ENCODE results near the gene DNAL1.

DNAL1 gene, protein sequence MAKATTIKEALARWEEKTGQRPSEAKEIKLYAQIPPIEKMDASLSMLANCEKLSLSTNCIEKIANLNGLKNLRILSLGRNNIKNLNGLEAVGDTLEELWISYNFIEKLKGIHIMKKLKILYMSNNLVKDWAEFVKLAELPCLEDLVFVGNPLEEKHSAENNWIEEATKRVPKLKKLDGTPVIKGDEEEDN

DNA sequence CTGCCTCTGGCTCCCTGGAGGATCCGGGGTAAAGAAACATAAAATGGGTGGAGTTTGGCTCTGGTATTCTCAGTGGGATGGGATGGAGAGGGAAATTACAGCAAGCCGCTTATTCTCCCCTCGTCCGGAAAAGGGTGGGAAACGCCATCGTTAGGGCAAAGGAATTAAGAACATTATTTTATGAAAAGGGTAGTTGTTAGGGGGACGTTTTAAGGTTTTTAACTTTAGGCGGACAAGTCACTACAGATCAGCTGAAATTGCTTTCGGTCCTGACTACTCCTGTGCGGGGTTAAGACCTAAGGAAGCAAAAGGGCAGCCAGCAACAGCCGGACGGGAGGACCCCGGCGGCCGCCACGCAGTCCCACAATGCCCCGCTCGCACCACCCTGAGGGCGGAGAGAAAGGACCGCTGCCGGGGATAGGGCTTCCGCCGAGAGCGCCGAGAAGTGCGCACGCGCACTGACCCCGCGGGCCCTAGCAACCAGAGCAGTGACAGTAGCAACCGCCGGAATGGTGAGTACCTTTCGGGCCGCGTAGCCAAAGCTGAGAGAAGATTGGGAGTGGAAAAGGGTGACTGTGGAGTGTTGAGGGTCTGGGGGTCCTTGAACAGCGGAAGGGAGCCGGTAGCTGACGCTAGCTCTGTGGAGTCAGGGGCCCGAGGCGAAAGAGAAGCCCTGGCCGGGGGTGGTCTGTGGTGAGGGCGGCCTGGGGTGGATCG is at the start of gene DNAL1:
Gene DNAL1, plus strand, starts transcription at position 456 of the 717 bp plus-strand sequence. Its CDS starts 54 bp downstream, at position 510.
- H3K4me3 ChIP-seq (ENCODE audit: low read depth, low read length): peak within 1 kb of the TSS; percentile 93
- TF ChIP-seq, protein P1, sequence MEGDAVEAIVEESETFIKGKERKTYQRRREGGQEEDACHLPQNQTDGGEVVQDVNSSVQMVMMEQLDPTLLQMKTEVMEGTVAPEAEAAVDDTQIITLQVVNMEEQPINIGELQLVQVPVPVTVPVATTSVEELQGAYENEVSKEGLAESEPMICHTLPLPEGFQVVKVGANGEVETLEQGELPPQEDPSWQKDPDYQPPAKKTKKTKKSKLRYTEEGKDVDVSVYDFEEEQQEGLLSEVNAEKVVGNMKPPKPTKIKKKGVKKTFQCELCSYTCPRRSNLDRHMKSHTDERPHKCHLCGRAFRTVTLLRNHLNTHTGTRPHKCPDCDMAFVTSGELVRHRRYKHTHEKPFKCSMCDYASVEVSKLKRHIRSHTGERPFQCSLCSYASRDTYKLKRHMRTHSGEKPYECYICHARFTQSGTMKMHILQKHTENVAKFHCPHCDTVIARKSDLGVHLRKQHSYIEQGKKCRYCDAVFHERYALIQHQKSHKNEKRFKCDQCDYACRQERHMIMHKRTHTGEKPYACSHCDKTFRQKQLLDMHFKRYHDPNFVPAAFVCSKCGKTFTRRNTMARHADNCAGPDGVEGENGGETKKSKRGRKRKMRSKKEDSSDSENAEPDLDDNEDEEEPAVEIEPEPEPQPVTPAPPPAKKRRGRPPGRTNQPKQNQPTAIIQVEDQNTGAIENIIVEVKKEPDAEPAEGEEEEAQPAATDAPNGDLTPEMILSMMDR (IDR thresholded peaks at IDR 0.05; ENCODE audit: control insufficient read depth, extremely low read depth, insufficient read depth): no peak
- no peak for DNase-seq (ENCODE audit: low read depth)

DNA sequence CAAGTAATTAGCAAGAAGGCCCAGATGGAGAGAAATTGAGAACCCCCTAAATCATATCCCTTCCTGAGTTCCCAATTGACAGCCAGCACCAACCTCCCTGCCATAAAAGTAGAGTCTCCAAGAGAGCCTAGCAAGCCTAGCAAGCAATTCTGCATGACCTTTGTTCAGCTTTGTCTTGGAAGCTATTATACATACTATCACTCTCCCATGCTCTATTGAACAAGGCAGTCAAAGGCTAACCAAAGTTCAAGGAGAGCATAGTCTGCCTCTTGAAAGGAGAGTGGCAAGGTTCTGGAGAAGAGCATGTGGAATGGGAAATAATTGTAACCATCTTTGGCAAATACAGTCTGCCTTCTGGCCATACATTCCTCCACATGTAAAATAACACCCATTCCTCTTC is 45.3 kb upstream of the DNAL1 start:
- no peak overlapping the region for H3K4me3 ChIP-seq (ENCODE audit: low read depth, low read length)
- DNase-seq (ENCODE audit: low read depth): no peak
- TF ChIP-seq, protein P1 (IDR thresholded peaks at IDR 0.05; ENCODE audit: control insufficient read depth, extremely low read depth, insufficient read depth): no peak

- no peak for DNase-seq (ENCODE audit: low read depth)
- H3K4me3 ChIP-seq (ENCODE audit: low read depth, low read length): no peak overlapping the region
- TF ChIP-seq, protein P1 (IDR thresholded peaks at IDR 0.05; ENCODE audit: control insufficient read depth, extremely low read depth, insufficient read depth): no peak
These were observed 41.8 kb upstream of the DNAL1 start for GRCh38 chr14:73602994-73603393.

GRCh38 chr14:73606271-73606670 is 38.5 kb upstream of the DNAL1 start:
- no peak overlapping the region for H3K4me3 ChIP-seq (ENCODE audit: low read depth, low read length)
- DNase-seq (ENCODE audit: low read depth): no peak
- TF ChIP-seq, protein P1 (IDR thresholded peaks at IDR 0.05; ENCODE audit: control insufficient read depth, extremely low read depth, insufficient read depth): no peak

GRCh38 chr14:73607241-73607640 is 37.5 kb upstream of the DNAL1 start:
- TF ChIP-seq, protein P1 (IDR thresholded peaks at IDR 0.05; ENCODE audit: control insufficient read depth, extremely low read depth, insufficient read depth): no peak
- no peak overlapping the region for H3K4me3 ChIP-seq (ENCODE audit: low read depth, low read length)
- no peak for DNase-seq (ENCODE audit: low read depth)

DNA sequence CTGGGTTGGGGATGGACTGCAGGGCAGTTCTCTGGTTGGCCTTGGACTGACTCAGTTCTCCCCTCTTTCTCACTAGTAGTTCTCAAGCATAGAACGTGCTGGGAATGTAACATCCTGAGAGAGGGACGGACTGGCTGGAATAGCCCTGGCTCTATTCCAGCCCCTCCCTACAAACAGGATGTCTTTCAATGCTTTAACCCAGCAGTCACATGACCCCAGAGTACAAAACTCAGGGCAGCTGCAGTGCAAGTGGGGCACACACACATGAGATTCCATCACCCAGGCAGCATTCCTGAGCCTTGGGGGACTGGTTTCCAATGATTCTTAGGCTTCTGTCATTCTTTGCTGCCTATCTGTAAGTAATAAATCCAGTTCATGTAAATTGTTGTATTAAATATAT is 34.1 kb upstream of the DNAL1 start:
- H3K4me3 ChIP-seq (ENCODE audit: low read depth, low read length): no peak overlapping the region
- no peak for DNase-seq (ENCODE audit: low read depth)
- TF ChIP-seq, protein P1 (IDR thresholded peaks at IDR 0.05; ENCODE audit: control insufficient read depth, extremely low read depth, insufficient read depth): no peak

Measured in LNCaP clone FGC (cell line).